ENCODE data around the gene CNST.
"Not testable (repeated sequence)": the region's sequence is repeated elsewhere in the genome, so short reads cannot be mapped to it uniquely, and the experiment has no call there.

CNST gene

DNA sequence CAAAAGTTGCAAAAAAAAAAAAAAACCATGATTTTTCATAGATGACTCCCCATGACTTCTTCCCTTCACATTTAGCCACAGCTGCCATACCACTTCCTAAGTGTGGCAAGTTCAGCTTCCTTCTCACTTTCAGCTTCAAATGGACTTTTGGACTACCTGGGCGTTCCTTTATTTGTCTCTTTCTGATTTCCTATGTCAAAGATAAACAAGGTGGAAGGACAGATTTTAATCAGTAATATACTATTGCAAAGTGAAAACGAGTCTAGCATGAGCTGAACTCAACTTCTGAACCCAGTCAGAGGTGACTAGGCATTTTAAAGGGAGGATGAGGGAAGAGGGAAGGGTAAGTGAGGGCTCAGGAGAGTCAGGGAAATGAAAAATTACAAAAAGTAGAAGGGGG, 143.6 kb downstream of the CNST start:
- Histone ChIP-seq H3K4me1 (ENCODE audit: control insufficient read depth, insufficient read depth, low read length, poor library complexity, severe bottlenecking) (no peaks in the 10 kb centered on the region), H3K27ac (ENCODE audit: low read depth, low read length, severe bottlenecking) (no peak overlapping the region), H3K4me3 (ENCODE audit: extremely low read depth, insufficient read depth, low read length, poor library complexity, severe bottlenecking) (no peak overlapping the region), H3K36me3 (ENCODE audit: control insufficient read depth, insufficient read depth, low read length) (no peaks in the 10 kb centered on the region), H3K9me3 (ENCODE audit: control insufficient read depth, low read length) (peaks cover 4% of the 10 kb centered on the region)
- 57 to 100% methylated on average over 1 of the region's 2 CpGs for WGBS, 2 experiments (ENCODE audit: insufficient coverage in 2 of 2)

DNA sequence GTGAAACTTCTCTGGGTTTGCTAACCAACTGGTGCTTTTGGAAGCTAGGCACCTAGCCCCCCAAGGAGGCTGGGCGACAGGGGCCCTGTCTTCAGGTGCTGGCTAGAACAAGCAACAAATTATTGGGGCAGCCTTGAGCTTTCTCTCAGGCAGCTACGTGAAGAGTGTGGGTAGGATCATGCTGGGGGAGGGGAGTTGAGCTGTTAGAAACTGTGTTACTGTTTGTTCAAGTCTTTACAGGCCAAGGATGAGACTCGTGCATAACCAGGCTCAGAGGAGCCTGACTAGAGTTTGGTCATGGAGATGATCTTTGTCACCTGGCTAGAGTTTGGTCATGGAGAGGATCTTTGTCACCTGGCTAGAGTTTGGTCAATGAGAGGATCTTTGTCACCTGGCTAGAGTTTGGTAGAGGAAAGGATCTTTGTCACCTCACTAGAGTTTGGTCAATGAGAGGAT, 145.3 kb downstream of the CNST start:
- Histone ChIP-seq H3K4me3 (ENCODE audit: extremely low read depth, insufficient read depth, low read length, poor library complexity, severe bottlenecking) (no peak overlapping the region), H3K9me3 (ENCODE audit: control insufficient read depth, low read length) (peaks cover 4% of the 10 kb centered on the region), H3K36me3 (ENCODE audit: control insufficient read depth, insufficient read depth, low read length) (no peaks in the 10 kb centered on the region), H3K4me1 (ENCODE audit: control insufficient read depth, insufficient read depth, low read length, poor library complexity, severe bottlenecking) (no peaks in the 10 kb centered on the region), H3K27ac (ENCODE audit: low read depth, low read length, severe bottlenecking) (no peak overlapping the region)
- WGBS, 2 experiments (ENCODE audit: insufficient coverage in 2 of 2) = 79 to 91% methylated on average over 3 of the region's 3 CpGs

DNA sequence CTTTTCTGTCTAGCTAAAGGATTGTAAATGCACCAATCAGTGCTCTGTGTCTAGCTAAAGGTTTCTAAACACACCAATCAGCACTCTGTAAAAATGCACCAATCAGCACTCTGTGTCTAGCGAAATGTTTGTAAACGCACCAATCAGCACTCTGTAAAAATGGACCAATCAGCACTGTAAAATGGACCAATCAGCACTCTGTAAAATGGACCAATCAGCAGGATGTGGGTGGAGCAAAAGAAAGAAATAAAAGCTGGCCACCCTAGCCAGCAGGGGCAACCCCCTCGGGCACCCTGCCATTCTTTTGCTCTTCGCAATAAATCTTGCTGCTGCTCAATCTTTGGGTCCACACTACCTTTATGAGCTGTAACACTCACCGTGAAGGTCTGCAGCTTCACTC, 146.2 kb downstream of the CNST start:
- not testable (repeated sequence) for H3K9me3 ChIP-seq (ENCODE audit: control insufficient read depth, low read length); H3K4me1 ChIP-seq (ENCODE audit: control insufficient read depth, insufficient read depth, low read length, poor library complexity, severe bottlenecking); H3K36me3 ChIP-seq (ENCODE audit: control insufficient read depth, insufficient read depth, low read length); H3K4me3 ChIP-seq (ENCODE audit: extremely low read depth, insufficient read depth, low read length, poor library complexity, severe bottlenecking); H3K27ac ChIP-seq (ENCODE audit: low read depth, low read length, severe bottlenecking)
- 85 to 87% methylated on average over 5 of the region's 5 CpGs for WGBS, 2 experiments (ENCODE audit: insufficient coverage in 2 of 2)

All from mesodermal cell (in vitro differentiated cells).